Tibial nerve (tissue), 4 donors: ENCODE measurements around the gene ENSA. TPM values are rescaled to one million over a fixed set of nuclear protein-coding genes. Genes with fewer than 3 reads are reported as not detected.
"Not testable (repeated sequence)": the region's sequence is repeated elsewhere in the genome, so short reads cannot be mapped to it uniquely, and the experiment has no call there.

ENCODE experiments used
- DNase-seq, 2 donors: peaks; one replicate each; pipeline ENCODE4 v3.0.0-alpha.2; 2019; ENCODE audit warnings: low spot score in 2 of 2
- H3K27ac ChIP-seq, 4 donors: fragments of 200-600 bp; sonication (generic) in 3 of 4; one replicate each; pipeline ENCODE4 v1.5.1; 2017 to 2019; ENCODE audit warnings: mild to moderate bottlenecking in 1 of 4
- H3K27me3 ChIP-seq, 2 donors: fragments of 200-600 bp; sonication (generic) in 1 of 2; one replicate each; pipeline versions ENCODE4 v1.5.1 to v1.6.0; 2017 to 2019
- H3K36me3 ChIP-seq, 3 donors: fragments of 200-600 bp; sonication (generic); one replicate each; pipeline ENCODE4 v1.5.1; 2018 to 2019
- H3K4me1 ChIP-seq, 4 donors: fragments of 200-600 bp; sonication (generic) in 3 of 4; one replicate each; pipeline ENCODE4 v1.5.1; 2017 to 2019
- H3K4me3 ChIP-seq, 4 donors: fragments of 200-600 bp; sonication (generic) in 3 of 4; one replicate each; pipeline ENCODE4 v1.5.1; 2017 to 2019; ENCODE audit warnings: mild to moderate bottlenecking in 1 of 4, moderate library complexity in 1 of 4
- H3K9me3 ChIP-seq, 4 donors: fragments of 200-600 bp; sonication (generic) in 3 of 4; one replicate each; pipeline ENCODE4 v1.5.1; 2017 to 2019
- CTCF ChIP-seq, 5 experiments: fragments of 200-600 bp in 3 of 5; fragments of 450-650 bp in 2 of 5; sonication (generic) in 3 of 5; IDR thresholded peaks; one replicate each; pipeline ENCODE4 v1.5.1; 2016 to 2019; ENCODE audit warnings: antibody characterized with exemption in 5 of 5, mild to moderate bottlenecking in 3 of 5, moderate library complexity in 2 of 5
- EP300 ChIP-seq, 2 donors: sonication (generic); formaldehyde crosslinking; IDR thresholded peaks; one replicate each; pipeline ENCODE4 v1.6.1; 2017; ENCODE audit warnings: antibody characterized with exemption in 2 of 2, mild to moderate bottlenecking in 1 of 2
- POLR2A ChIP-seq, 2 donors: fragments of 450-650 bp; IDR thresholded peaks; one replicate each; pipeline ENCODE4 v1.6.1; 2017; ENCODE audit warnings: antibody characterized with exemption in 2 of 2, mild to moderate bottlenecking in 2 of 2, moderate library complexity in 2 of 2
- WGBS, 2 donors: methylation state at CpG; one replicate each; pipeline ENCODE4 v1.1.5; 2018; 5-methylcytosine and 5-hydroxymethylcytosine counted together
- total RNA-seq, 4 donors: library from RNA; depleted of rRNA; stranded (reverse); fragments of >200 nt; gene quantifications; one replicate each; pipeline ENCODE4 v1.1.0, GENCODE V29; 2016

Gene ENSA
- total RNA-seq, 4 donors from 2014 or later: 120 to 331 (median 231) TPM

- no peak for DNase-seq
- TF ChIP-seq POLR2A (IDR thresholded peaks at IDR 0.05): no peak
- no peak for TF ChIP-seq EP300 (IDR thresholded peaks at IDR 0.05)
- TF ChIP-seq CTCF (IDR thresholded peaks at IDR 0.05): no peak
- H3K4me1 ChIP-seq: peaks cover 0 to 13% (median 2%) of the 10 kb centered on the region in 4 donors
- no peaks in the 10 kb centered on the region for H3K27me3 ChIP-seq
- H3K9me3 ChIP-seq: no peaks in the 10 kb centered on the region
- no peak overlapping the region for H3K4me3 ChIP-seq
- H3K36me3 ChIP-seq: peaks cover 0 to 23% (median 0%) of the 10 kb centered on the region in 3 donors
- WGBS, 2 donors: 80 to 84% methylated on average over 3 of the region's 3 CpGs
- H3K27ac ChIP-seq: peak overlapping the region in 2 of 4 donors; percentile 83
Observed at GRCh38 chr1:150603711-150604110, 25.7 kb downstream of the ENSA start.

GRCh38 chr1:150602372-150602771 is 27.0 kb downstream of the ENSA start:
- H3K9me3 ChIP-seq, H3K4me3 ChIP-seq, DNase-seq, H3K27ac ChIP-seq, H3K27me3 ChIP-seq: not testable (repeated sequence)
- Histone ChIP-seq H3K4me1 (peaks cover 0 to 13% (median 2%) of the 10 kb centered on the region in 4 donors), H3K36me3 (peaks cover 0 to 20% (median 0%) of the 10 kb centered on the region in 3 donors)
- 92% methylated on average over 12 of the region's 12 CpGs for WGBS, 2 donors

GRCh38 chr1:150601540-150601939 is 27.9 kb downstream of the ENSA start:
- peaks cover 0 to 20% (median 0%) of the 10 kb centered on the region in 3 donors for H3K36me3 ChIP-seq
- H3K27me3 ChIP-seq: no peaks in the 10 kb centered on the region
- no peak overlapping the region for H3K27ac ChIP-seq
- peaks cover 0 to 13% (median 2%) of the 10 kb centered on the region in 4 donors for H3K4me1 ChIP-seq
- H3K4me3 ChIP-seq: no peak overlapping the region
- H3K9me3 ChIP-seq: no peaks in the 10 kb centered on the region
- no peak for TF ChIP-seq CTCF (IDR thresholded peaks at IDR 0.05)
- no peak for DNase-seq

GRCh38 chr1:150598346-150598745 is 31.1 kb downstream of the ENSA start:
- not testable (repeated sequence) for H3K4me1 ChIP-seq, H3K27ac ChIP-seq, H3K27me3 ChIP-seq, H3K9me3 ChIP-seq, DNase-seq, H3K4me3 ChIP-seq
- WGBS, 2 donors: 78 to 92% methylated on average over 4 of the region's 4 CpGs
- H3K36me3 ChIP-seq: peaks cover 0 to 20% (median 0%) of the 10 kb centered on the region in 3 donors

GRCh38 chr1:150596976-150597375 is 32.4 kb downstream of the ENSA start:
- H3K4me1 ChIP-seq: no peaks in the 10 kb centered on the region
- H3K36me3 ChIP-seq: peaks cover 0 to 20% (median 0%) of the 10 kb centered on the region in 3 donors
- 77 to 88% methylated on average over 3 of the region's 3 CpGs for WGBS, 2 donors
- no peaks in the 10 kb centered on the region for H3K9me3 ChIP-seq
- DNase-seq: no peak
- H3K27ac ChIP-seq: no peak overlapping the region
- no peak overlapping the region for H3K4me3 ChIP-seq
- TF ChIP-seq CTCF (IDR thresholded peaks at IDR 0.05) (no peak), EP300 (IDR thresholded peaks at IDR 0.05) (no peak), POLR2A (IDR thresholded peaks at IDR 0.05) (no peak)
- H3K27me3 ChIP-seq: no peaks in the 10 kb centered on the region

- peaks cover 0 to 20% (median 0%) of the 10 kb centered on the region in 3 donors for H3K36me3 ChIP-seq
- H3K4me3 ChIP-seq: no peak overlapping the region
- H3K27ac ChIP-seq: no peak overlapping the region
- no peaks in the 10 kb centered on the region for H3K27me3 ChIP-seq
- no peaks in the 10 kb centered on the region for H3K4me1 ChIP-seq
- DNase-seq: no peak
- WGBS, 2 donors: 89 to 94% methylated on average over 7 of the region's 7 CpGs
- H3K9me3 ChIP-seq: no peaks in the 10 kb centered on the region
- TF ChIP-seq POLR2A (IDR thresholded peaks at IDR 0.05) (no peak), CTCF (IDR thresholded peaks at IDR 0.05) (no peak), EP300 (IDR thresholded peaks at IDR 0.05) (no peak)
Observed at GRCh38 chr1:150596095-150596892, 33.1 kb downstream of the ENSA start.
